OCI-LY1 (cell line): ENCODE data around the gene CRK.

ENCODE experiments used
- H2AFZ ChIP-seq: fragments of 200-600 bp; sonication (generic), shearing (Covaris generic); 2 replicates; pipeline ENCODE4 v1.6.0; 2014; ENCODE audit warnings: antibody characterized with exemption, mild to moderate bottlenecking, low read length
- H3F3A ChIP-seq: fragments of 200-600 bp; sonication (generic), shearing (Covaris generic); 2 replicates; pipeline ENCODE4 v1.6.0; 2014; ENCODE audit warnings: mild to moderate bottlenecking, antibody characterized with exemption, low read length, moderate library complexity; ENCODE audit not compliant: insufficient read depth
- H3K27ac ChIP-seq: fragments of 200-600 bp; sonication (generic); 2 replicates; pipeline ENCODE4 v1.5.1; 2014; ENCODE audit warnings: low read length, mixed run types, mild to moderate bottlenecking, low read depth; ENCODE audit not compliant: poor library complexity, severe bottlenecking
- H3K27me3 ChIP-seq: fragments of 200-600 bp; sonication (generic); 2 replicates; pipeline ENCODE4 v1.6.0; 2014; ENCODE audit warnings: antibody characterized with exemption, mild to moderate bottlenecking, low read length, moderate library complexity; ENCODE audit not compliant: insufficient read depth
- H3K36me3 ChIP-seq: fragments of 200-600 bp; sonication (generic); 2 replicates; pipeline ENCODE4 v1.6.1; 2014; ENCODE audit warnings: mild to moderate bottlenecking, antibody characterized with exemption, low read length, moderate library complexity, mixed read lengths; ENCODE audit not compliant: insufficient read depth
- H3K4me1 ChIP-seq: fragments of 200-600 bp; sonication (generic); 2 replicates; pipeline ENCODE4 v1.5.1; 2014; ENCODE audit warnings: mild to moderate bottlenecking, low read length, moderate library complexity; ENCODE audit not compliant: insufficient read depth, severe bottlenecking
- H3K4me2 ChIP-seq: fragments of 200-600 bp; sonication (generic), shearing (Covaris generic); 2 replicates; pipeline ENCODE4 v1.6.1; 2014; ENCODE audit warnings: low read length
- H3K4me3 ChIP-seq: fragments of 200-600 bp; sonication (generic); 2 replicates; pipeline ENCODE4 v1.5.1; 2014; ENCODE audit warnings: low read length, low read depth, mild to moderate bottlenecking, mixed read lengths; ENCODE audit not compliant: poor library complexity, severe bottlenecking
- H3K79me2 ChIP-seq: fragments of 200-600 bp; shearing (Covaris generic); 2 replicates; pipeline ENCODE4 v1.6.1; 2016; ENCODE audit warnings: mixed run types, low read length, mixed read lengths; ENCODE audit not compliant: insufficient read depth
- H3K9ac ChIP-seq: fragments of 200-600 bp; sonication (generic), shearing (Covaris generic); 2 replicates; pipeline ENCODE4 v1.6.1; 2014; ENCODE audit warnings: mild to moderate bottlenecking, low read length, mixed read lengths
- H3K9me2 ChIP-seq: fragments of 200-600 bp; sonication (generic), shearing (Covaris generic); 2 replicates; pipeline ENCODE4 v1.6.1; 2014; ENCODE audit warnings: low read depth, mild to moderate bottlenecking, low read length, mixed read lengths
- H3K9me3 ChIP-seq: fragments of 200-600 bp; shearing (Covaris generic); 2 replicates; pipeline ENCODE4 v1.6.1; 2014; ENCODE audit warnings: low read length, mixed read lengths
- H4K20me1 ChIP-seq: fragments of 200-600 bp; sonication (generic), shearing (Covaris generic); 2 replicates; pipeline ENCODE4 v1.6.0; 2016; ENCODE audit warnings: mild to moderate bottlenecking, low read length; ENCODE audit not compliant: insufficient read depth
- CTCF ChIP-seq: fragments of 200-600 bp; sonication (generic), shearing (Covaris generic); IDR thresholded peaks from 2 replicates; pipeline ENCODE4 v1.5.1; 2017; ENCODE audit warnings: mild to moderate bottlenecking, antibody characterized with exemption, low read length, moderate library complexity, mixed read lengths
- EZH2 ChIP-seq: fragments of 200-600 bp; sonication (generic), shearing (Covaris generic); IDR thresholded peaks from 2 replicates; pipeline ENCODE4 v1.8.0; 2017; ENCODE audit warnings: borderline replicate concordance, mixed run types, mild to moderate bottlenecking, antibody characterized with exemption, low read length, moderate library complexity, mixed read lengths

Gene CRK

GRCh38 chr17:1440921-1441320 is 15.1 kb downstream of the CRK start:
- Histone ChIP-seq H2AFZ (no peak overlapping the region), H3K27ac (no peak overlapping the region), H3F3A (no peaks in the 10 kb centered on the region), H3K4me3 (no peak overlapping the region), H3K9me3 (no peaks in the 10 kb centered on the region), H3K9me2 (no peaks in the 10 kb centered on the region), H3K36me3 (peaks cover 19% of the 10 kb centered on the region), H4K20me1 (no peaks in the 10 kb centered on the region), H3K79me2 (peaks cover 21% of the 10 kb centered on the region), H3K4me2 (no peak overlapping the region), H3K9ac (no peak overlapping the region), H3K4me1 (no peaks in the 10 kb centered on the region), H3K27me3 (no peaks in the 10 kb centered on the region)
- TF ChIP-seq EZH2: no peak
- no peak for TF ChIP-seq CTCF

GRCh38 chr17:1438593-1439083 is 17.4 kb downstream of the CRK start:
- Histone ChIP-seq H2AFZ (no peak overlapping the region), H3K27me3 (no peaks in the 10 kb centered on the region), H4K20me1 (no peaks in the 10 kb centered on the region), H3K9ac (no peak overlapping the region), H3K79me2 (peaks cover 4% of the 10 kb centered on the region; the same call in 1 of the 2 replicates), H3K27ac (no peak overlapping the region), H3F3A (no peaks in the 10 kb centered on the region), H3K4me2 (no peak overlapping the region), H3K9me3 (no peaks in the 10 kb centered on the region), H3K4me3 (no peak overlapping the region), H3K9me2 (no peaks in the 10 kb centered on the region), H3K36me3 (peaks cover 42% of the 10 kb centered on the region), H3K4me1 (no peaks in the 10 kb centered on the region)
- no peak for TF ChIP-seq EZH2
- no peak for TF ChIP-seq CTCF

- no peak overlapping the region for H3K9ac ChIP-seq
These were observed 20.7 kb downstream of the CRK start for GRCh38 chr17:1435326-1435725.

More at GRCh38 chr17:1435326-1435725, 20.7 kb downstream of the CRK start:
- H3K27ac ChIP-seq: no peak overlapping the region
- H4K20me1 ChIP-seq: no peaks in the 10 kb centered on the region
- H3F3A ChIP-seq: no peaks in the 10 kb centered on the region
- peaks cover 10% of the 10 kb centered on the region; the same call in 1 of the 2 replicates for H3K79me2 ChIP-seq
- no peak overlapping the region for H2AFZ ChIP-seq
- H3K4me2 ChIP-seq: no peak overlapping the region
- TF ChIP-seq EZH2: no peak
- TF ChIP-seq CTCF: no peak
- H3K9me3 ChIP-seq: no peaks in the 10 kb centered on the region
- no peaks in the 10 kb centered on the region for H3K9me2 ChIP-seq
- peaks cover 59% of the 10 kb centered on the region for H3K36me3 ChIP-seq
- no peaks in the 10 kb centered on the region for H3K27me3 ChIP-seq
- H3K4me3 ChIP-seq: no peak overlapping the region
- H3K4me1 ChIP-seq: no peaks in the 10 kb centered on the region
